ENCODE measurements around the gene RANBP10. TPM values are rescaled to one million over a fixed set of nuclear protein-coding genes. Genes with fewer than 3 reads are reported as not detected.
A peak's percentile ranks its signal among the peaks of the same experiment; 100 is the strongest.

The RANBP10 gene
- total and polyA plus RNA-seq, 2 of the 13 experiments (the other 11 are each of a cell fraction or from before 2014, with no cell fraction given): 9.2 to 22.7 TPM

GRCh38 chr16:67804853-67805542 lies 1.4 kb downstream of the RANBP10 start (continued):
- TF ChIP-seq ZNF318 (CRISPR knock-in tag; IDR thresholded peaks at IDR 0.05) (no peak), SP2 (CRISPR knock-in tag; IDR thresholded peaks at IDR 0.05) (no peak), NBN (conservative IDR thresholded peaks at IDR 0.05) (no peak), ZMYM4 (CRISPR knock-in tag; IDR thresholded peaks at IDR 0.05) (no peak), ZNF326 (CRISPR knock-in tag; IDR thresholded peaks at IDR 0.05; ENCODE audit: borderline replicate concordance) (no peak), ZNF138 (CRISPR knock-in tag; IDR thresholded peaks at IDR 0.05; ENCODE audit: low read depth) (no peak), ARID4A (CRISPR knock-in tag; IDR thresholded peaks at IDR 0.05; ENCODE audit: borderline replicate concordance) (peak; percentile 65; the same call in 1 of the 2 replicates), IKZF5 (CRISPR knock-in tag; IDR thresholded peaks at IDR 0.05) (no peak), ZBTB38 (CRISPR knock-in tag; IDR thresholded peaks at IDR 0.05) (no peak), NR2C2 (CRISPR knock-in tag; IDR thresholded peaks at IDR 0.05; ENCODE audit: borderline replicate concordance) (no peak), NFE2L2 (IDR thresholded peaks at IDR 0.05; ENCODE audit: low read length) (no peak), BRD4 (CRISPR knock-in tag; IDR thresholded peaks at IDR 0.05) (no peak), PRDM4 (CRISPR knock-in tag; IDR thresholded peaks at IDR 0.05; ENCODE audit: borderline replicate concordance) (no peak)

All from HepG2 (cell line).